Glutamatergic neuron (in vitro differentiated cells): ENCODE results near the gene BFSP1. TPM values are rescaled to one million over a fixed set of nuclear protein-coding genes. Genes with fewer than 3 reads are reported as not detected.

Experiments
- DNase-seq: peaks from one replicate; pipeline ENCODE4 v3.0.0; 2022
- H3K27ac Mint-ChIP-seq: one replicate; pipeline ENCODE4 v1.8.0; 2020; ENCODE audit warnings: mild to moderate bottlenecking, mixed read lengths, inconsistent platforms; ENCODE audit not compliant: unreplicated experiment
- H3K27me3 Mint-ChIP-seq: one replicate; pipeline ENCODE4 v1.8.0; 2020; ENCODE audit warnings: mild to moderate bottlenecking, moderate library complexity, mixed read lengths, inconsistent platforms; ENCODE audit not compliant: unreplicated experiment
- H3K36me3 Mint-ChIP-seq: one replicate; pipeline ENCODE4 v1.8.0; 2020; ENCODE audit warnings: mild to moderate bottlenecking, mixed read lengths, inconsistent platforms; ENCODE audit not compliant: unreplicated experiment
- H3K4me1 Mint-ChIP-seq: one replicate; pipeline ENCODE4 v1.8.0; 2020; ENCODE audit warnings: mild to moderate bottlenecking, low read depth, mixed read lengths, inconsistent platforms; ENCODE audit not compliant: unreplicated experiment
- H3K4me3 Mint-ChIP-seq: one replicate; pipeline ENCODE4 v1.8.0; 2020; ENCODE audit warnings: mild to moderate bottlenecking, mixed read lengths, inconsistent platforms; ENCODE audit not compliant: unreplicated experiment
- H3K9me3 Mint-ChIP-seq: one replicate; pipeline ENCODE4 v1.8.0; 2020; ENCODE audit warnings: mild to moderate bottlenecking, moderate library complexity, mixed read lengths, inconsistent platforms; ENCODE audit not compliant: unreplicated experiment
- CTCF ChIP-seq: fragments of 200-600 bp; sonication (generic); IDR thresholded peaks from one replicate; pipeline ENCODE4 v1.5.0; 2021; ENCODE audit not compliant: partially characterized antibody, unreplicated experiment
- total RNA-seq: library from RNA; stranded (reverse); fragmentation: NEBNext Ultra II Directional; extraction: Animal tissue kit (Norgen Biotek cat#: 25700); gene quantifications from one replicate; pipeline ENCODE4 v1.2.1, GENCODE V29; 2021; ENCODE audit not compliant: unreplicated experiment

Gene BFSP1
- total RNA-seq, 1 donor from 2014 or later: 0.69 TPM

- no peak for TF ChIP-seq CTCF
- H3K27me3 Mint-ChIP-seq: no peaks in the 10 kb centered on the region
- H3K9me3 Mint-ChIP-seq: no peaks in the 10 kb centered on the region
- H3K36me3 Mint-ChIP-seq: no peaks in the 10 kb centered on the region
- H3K27ac Mint-ChIP-seq: no peak overlapping the region
- peaks cover 3% of the 10 kb centered on the region for H3K4me1 Mint-ChIP-seq
- DNase-seq: no peak
- no peak overlapping the region for H3K4me3 Mint-ChIP-seq
These were observed 10.4 kb upstream of the BFSP1 start for GRCh38 chr20:17541596-17541995.

DNA sequence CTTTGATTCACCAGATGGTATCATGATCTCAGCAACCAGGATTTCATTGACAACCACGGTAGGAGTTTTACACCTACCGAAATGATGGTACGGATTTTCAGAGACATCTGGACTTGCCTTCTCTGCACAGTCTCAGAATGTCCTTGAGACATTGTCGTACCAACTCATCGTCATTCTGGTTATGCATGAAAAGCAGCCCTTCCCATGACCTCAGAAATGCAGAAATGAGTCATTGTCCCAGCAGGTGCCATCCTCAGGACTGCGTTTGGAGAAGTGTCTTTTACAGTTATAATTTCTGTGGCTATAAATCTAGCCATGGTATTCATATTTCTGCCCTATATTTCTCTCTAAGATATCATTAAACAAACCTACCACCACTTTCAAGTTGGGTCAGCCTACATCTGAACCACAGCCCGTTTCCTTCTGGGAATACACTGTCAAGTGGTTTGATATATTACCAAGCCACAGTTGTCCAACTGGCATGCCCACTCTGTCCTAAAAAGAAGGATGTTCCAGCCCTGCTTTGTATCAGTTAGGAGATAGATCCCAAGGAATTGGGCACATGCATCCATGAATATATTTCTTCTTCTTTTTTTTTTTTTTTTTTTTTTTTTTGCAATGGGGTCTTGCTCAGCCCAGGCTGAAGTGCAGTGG is 7.5 kb upstream of the BFSP1 start:
- H3K4me3 Mint-ChIP-seq: no peak overlapping the region
- no peaks in the 10 kb centered on the region for H3K36me3 Mint-ChIP-seq
- no peak for TF ChIP-seq CTCF
- H3K4me1 Mint-ChIP-seq: peaks cover 3% of the 10 kb centered on the region
- no peak overlapping the region for H3K27ac Mint-ChIP-seq
- DNase-seq: no peak
- H3K27me3 Mint-ChIP-seq: no peaks in the 10 kb centered on the region
- H3K9me3 Mint-ChIP-seq: no peaks in the 10 kb centered on the region

DNA sequence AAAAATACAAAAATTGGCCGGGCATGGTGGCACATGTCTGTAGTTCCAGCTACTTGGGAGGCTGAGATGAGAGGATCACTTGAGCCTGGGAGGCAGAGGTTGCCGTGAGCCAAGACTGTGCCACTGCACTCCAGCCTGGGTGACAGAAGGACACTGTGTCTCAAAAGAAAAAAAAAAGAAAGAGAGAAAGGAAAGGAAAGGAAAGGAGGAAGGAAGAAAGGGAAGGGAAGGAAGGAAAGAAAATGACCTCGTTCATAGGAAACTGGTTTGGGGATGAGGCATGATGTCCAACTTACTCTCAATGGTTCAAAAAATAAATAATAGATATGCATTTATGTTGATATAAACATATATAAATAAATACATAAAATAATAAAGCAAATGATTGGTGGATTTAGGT is 6.8 kb upstream of the BFSP1 start:
- no peak for TF ChIP-seq CTCF
- Mint-ChIP-seq H3K27ac (peak overlapping the region; percentile 17), H3K4me3 (no peak overlapping the region), H3K4me1 (peaks cover 6% of the 10 kb centered on the region), H3K27me3 (peaks cover 1% of the 10 kb centered on the region), H3K9me3 (no peaks in the 10 kb centered on the region), H3K36me3 (no peaks in the 10 kb centered on the region)
- DNase-seq: no peak

- H3K9me3 Mint-ChIP-seq: no peaks in the 10 kb centered on the region
- no peak overlapping the region for H3K4me3 Mint-ChIP-seq
- DNase-seq: peak; percentile 69
- no peaks in the 10 kb centered on the region for H3K36me3 Mint-ChIP-seq
- peak; percentile 93 for TF ChIP-seq CTCF
- peaks cover 6% of the 10 kb centered on the region for H3K4me1 Mint-ChIP-seq
- H3K27me3 Mint-ChIP-seq: peaks cover 1% of the 10 kb centered on the region
- peak overlapping the region; percentile 8 for H3K27ac Mint-ChIP-seq
These were observed 5.8 kb upstream of the BFSP1 start for GRCh38 chr20:17536944-17537444.

DNA sequence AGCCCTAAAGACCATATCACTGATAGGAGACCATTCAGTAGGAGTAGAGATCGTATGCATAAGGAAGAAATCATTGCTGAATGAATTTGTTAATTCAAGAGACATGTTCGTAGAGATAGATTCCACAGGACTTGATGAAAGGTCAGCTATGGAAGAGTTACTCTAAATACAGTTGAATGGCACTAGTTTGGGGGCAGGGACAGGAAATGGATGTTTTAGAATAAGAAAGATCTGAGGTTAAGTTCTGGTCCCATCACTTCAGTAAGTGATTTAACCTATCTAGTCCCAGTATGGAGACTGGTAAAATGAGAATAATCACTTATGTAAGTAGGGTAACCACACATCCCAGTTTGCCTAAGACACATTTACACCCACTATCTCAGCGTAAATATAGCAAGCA is 2.9 kb upstream of the BFSP1 start:
- H3K4me1 Mint-ChIP-seq: peaks cover 6% of the 10 kb centered on the region
- H3K27me3 Mint-ChIP-seq: peaks cover 3% of the 10 kb centered on the region
- H3K9me3 Mint-ChIP-seq: peaks cover 3% of the 10 kb centered on the region

More for the DNA sequence above, 2.9 kb upstream of the BFSP1 start:
- H3K36me3 Mint-ChIP-seq: peaks cover 4% of the 10 kb centered on the region
- TF ChIP-seq CTCF: no peak
- no peak for DNase-seq
- no peak overlapping the region for H3K27ac Mint-ChIP-seq
- H3K4me3 Mint-ChIP-seq: no peak overlapping the region
